WTC11 (cell line): ENCODE results near the gene OR1L6. TPM values are rescaled to one million over a fixed set of nuclear protein-coding genes. Genes with fewer than 3 reads are reported as not detected.

Experiments used
- GABPB1 ChIP-seq: sonication (generic); formaldehyde crosslinking; IDR thresholded peaks from 2 replicates; pipeline ENCODE4 v1.8.1; 2023; ENCODE audit warnings: mild to moderate bottlenecking, missing genetic modification reagents
- NFATC4 ChIP-seq: fragments of 250-450 bp; sonication (Bioruptor Pico); IDR thresholded peaks from 2 replicates; pipeline ENCODE4 v1.9.0; 2021; ENCODE audit warnings: mild to moderate bottlenecking
- NR1H2 ChIP-seq: sonication (generic); formaldehyde crosslinking; IDR thresholded peaks from 2 replicates; pipeline ENCODE4 v1.9.0; 2021; ENCODE audit warnings: mild to moderate bottlenecking, moderate library complexity, missing genetic modification reagents
- STAT6 ChIP-seq: sonication (generic); formaldehyde crosslinking; conservative IDR thresholded peaks from 2 replicates; pipeline ENCODE4 v1.8.1; 2023; ENCODE audit warnings: mild to moderate bottlenecking, low read depth, missing genetic modification reagents, moderate library complexity
- TEAD4 ChIP-seq: sonication (generic); formaldehyde crosslinking; IDR thresholded peaks from 2 replicates; pipeline ENCODE4 v1.8.0; 2022; ENCODE audit warnings: mild to moderate bottlenecking, missing genetic modification reagents
- ZBTB21 ChIP-seq: sonication (generic); formaldehyde crosslinking; IDR thresholded peaks from 2 replicates; pipeline ENCODE4 v1.8.1; 2023; ENCODE audit warnings: mild to moderate bottlenecking, missing genetic modification reagents, borderline replicate concordance
- total RNA-seq: library from RNA; stranded (reverse); gene quantifications from 3 replicates; pipeline ENCODE4 v1.2.3, GENCODE V29; 2021
- TF ChIP-seq, protein P1 (sequence below): fragments of 250-450 bp; sonication (Bioruptor Pico); conservative IDR thresholded peaks from 2 replicates; pipeline ENCODE4 v1.9.0; 2021; ENCODE audit warnings: mild to moderate bottlenecking

Gene OR1L6
- total RNA-seq, 1 experiment from 2014 or later = not detected

DNA sequence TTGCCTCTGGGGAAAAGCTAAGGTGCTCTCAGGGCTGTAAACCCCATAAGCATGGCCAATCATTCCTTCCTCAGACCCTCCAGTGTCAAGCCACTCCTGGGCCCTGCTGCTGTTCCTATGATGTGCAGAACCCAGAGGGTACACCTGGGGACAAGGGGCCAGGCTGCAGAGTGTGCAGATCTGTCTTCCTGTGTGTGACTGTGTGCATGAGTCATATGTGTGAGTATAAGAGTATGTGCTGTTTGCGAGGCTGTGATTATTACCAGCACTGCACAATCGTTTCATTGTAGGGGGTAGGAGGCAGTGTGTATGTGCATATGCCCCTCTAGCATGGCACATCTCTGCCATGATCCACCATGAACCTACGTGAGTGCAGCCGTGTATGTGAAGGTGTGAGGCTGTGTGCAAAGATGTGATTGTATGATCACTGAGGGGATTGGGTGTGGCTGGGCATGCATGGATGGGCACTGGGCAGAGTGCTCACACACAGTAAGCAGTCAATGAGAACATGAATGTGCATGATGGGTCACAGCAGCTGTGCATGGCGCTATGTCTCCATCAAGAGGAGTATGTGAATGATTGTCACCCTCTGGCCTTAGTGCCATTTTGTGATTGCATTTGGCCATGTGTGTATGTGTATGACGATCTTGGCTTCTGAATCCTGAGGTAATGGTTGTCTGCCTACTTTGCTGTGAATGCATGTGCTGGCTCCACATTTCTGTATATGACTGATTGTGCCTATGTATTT lies 55.4 kb downstream of the OR1L6 start (continued):
- TF ChIP-seq, protein P1, sequence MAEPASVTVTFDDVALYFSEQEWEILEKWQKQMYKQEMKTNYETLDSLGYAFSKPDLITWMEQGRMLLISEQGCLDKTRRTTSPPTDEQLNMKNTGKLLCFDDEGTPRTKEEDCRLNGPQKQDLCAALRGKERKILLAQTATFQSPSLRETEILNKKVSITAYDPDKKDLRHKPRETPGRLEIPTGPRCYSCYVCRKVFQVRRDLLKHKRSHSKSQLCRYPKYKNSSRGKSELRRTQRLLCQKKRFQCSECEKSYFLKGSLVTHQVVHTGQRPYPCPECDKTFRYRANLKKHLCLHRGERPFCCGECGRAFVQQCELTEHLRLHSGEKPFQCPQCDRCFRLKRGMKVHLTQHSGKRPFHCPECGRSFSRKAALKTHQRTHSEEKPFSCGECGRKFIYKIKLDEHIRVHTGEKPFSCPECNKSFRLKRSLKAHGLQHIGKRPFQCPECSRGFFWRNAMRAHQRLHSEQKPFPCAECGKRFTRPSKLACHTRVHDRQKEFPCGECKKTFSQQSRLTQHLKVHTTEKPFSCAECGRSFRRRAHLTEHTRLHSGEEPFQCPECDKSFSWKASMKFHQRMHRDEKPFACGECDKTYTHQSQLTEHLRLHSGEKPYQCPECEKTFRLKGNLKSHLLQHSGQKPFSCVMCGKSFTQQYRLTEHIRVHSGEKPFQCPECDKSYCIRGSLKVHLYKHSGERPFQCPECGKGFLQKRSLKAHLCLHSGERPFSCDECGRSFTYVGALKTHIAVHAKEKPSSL (CRISPR knock-in tag) = no peak
- TF ChIP-seq ZBTB21 (CRISPR knock-in tag) (no peak), NR1H2 (CRISPR knock-in tag) (no peak), TEAD4 (CRISPR knock-in tag) (no peak), GABPB1 (CRISPR knock-in tag) (no peak), NFATC4 (CRISPR knock-in tag) (no peak), STAT6 (no peak)

Other genes with a start within 250 kb of the OR1L6 start
- not detected in 3 replicates for gene OR1J2, start 231.5 kb upstream of the OR1L6 start, total RNA-seq
- gene OR1J4, start 223.2 kb upstream of the OR1L6 start, total RNA-seq = not detected in 3 replicates
- not detected in 3 replicates for gene OR1N1, start 215.0 kb upstream of the OR1L6 start, total RNA-seq
- gene OR1N2, start 189.2 kb upstream of the OR1L6 start, total RNA-seq = not detected in 3 replicates
- gene OR1L8, start 158.9 kb upstream of the OR1L6 start, total RNA-seq = not detected in 3 replicates
- gene OR1Q1, start 127.6 kb upstream of the OR1L6 start, total RNA-seq = not detected in 3 replicates
- not detected in 3 replicates for gene OR1B1, start 84.7 kb upstream of the OR1L6 start, total RNA-seq
- gene OR1L1, start 80.6 kb upstream of the OR1L6 start, total RNA-seq = not detected in 3 replicates
- not detected in 3 replicates for gene OR1L3, start 67.2 kb upstream of the OR1L6 start, total RNA-seq
- gene OR1L4, start 18.3 kb upstream of the OR1L6 start, total RNA-seq = not detected in 3 replicates
- gene OR5C1, start 46.6 kb downstream of the OR1L6 start, total RNA-seq = not detected in 3 replicates
- not detected in 3 replicates for gene OR1K1, start 57.8 kb downstream of the OR1L6 start, total RNA-seq
- 19.4 to 21.7 TPM (median 20.5 TPM) in 3 replicates for gene PDCL, start 86.3 kb downstream of the OR1L6 start, total RNA-seq
- 36.0 to 38.3 TPM (median 37.5 TPM) in 3 replicates for gene RC3H2, start 163.1 kb downstream of the OR1L6 start, total RNA-seq
- gene ZBTB6, start 171.0 kb downstream of the OR1L6 start, total RNA-seq = 8.2 to 9.6 TPM (median 9.0 TPM) in 3 replicates
- 6.3 to 7.8 TPM (median 7.3 TPM) in 3 replicates for gene ZBTB26, start 189.2 kb downstream of the OR1L6 start, total RNA-seq
- gene RABGAP1, start 198.7 kb downstream of the OR1L6 start, total RNA-seq = 38.1 to 42.9 TPM (median 41.1 TPM) in 3 replicates